Endothelial cell of umbilical vein (primary cell): Measurements from ENCODE around the gene ACOX3. TPM values are rescaled to one million over a fixed set of nuclear protein-coding genes. Genes with fewer than 3 reads are reported as not detected.

Source experiments
- BruUV-seq: library from RNA; stranded (reverse); fragments of 400-500 nt; replicated peaks from 2 replicates; lab custom pipeline; 2021; lab: Mats Ljungman, UMichigan
- CTCF ChIA-PET: fragments of 300-600, 350-600 bp; sonication (Branson Sonifier 250); formaldehyde crosslinking; loops from one replicate; lab custom pipeline; 2021; ENCODE audit warnings: antibody characterized with exemption, inconsistent platforms; lab: Charles Lee
- POLR2A ChIA-PET: fragments of 300-600, 350-600 bp; sonication (Branson Sonifier 250); formaldehyde crosslinking; loops from one replicate; lab custom pipeline; 2021; ENCODE audit warnings: antibody characterized with exemption, inconsistent platforms; lab: Charles Lee
- DNase-seq: peaks from one replicate; pipeline ENCODE4 v3.0.0-alpha.2; 2011; ENCODE audit warnings: low read depth, low spot score
- FAIRE-seq: peaks from 2 replicates; lab custom pipeline; 2011; peaks lifted over from hg19 to GRCh38; lab: Jason Lieb, UNC
- H2AFZ ChIP-seq: 2 replicates; pipeline ENCODE4 v1.6.0; 2012; ENCODE audit warnings: low read depth, low read length, control low read depth, inconsistent platforms
- H3K27ac ChIP-seq: 2 replicates; pipeline ENCODE4 v1.5.1; 2011; ENCODE audit warnings: low read depth, mild to moderate bottlenecking, control low read depth, low read length, moderate library complexity; ENCODE audit not compliant: insufficient read depth
- H3K27me3 ChIP-seq, 2 experiments: 2 replicates each; pipeline versions ENCODE4 v1.6.0 to v1.6.1; 2011; ENCODE audit warnings: low read length in 2 of 2, mixed read lengths in 1 of 2; ENCODE audit not compliant: control insufficient read depth in 2 of 2, insufficient read depth in 2 of 2
- H3K36me3 ChIP-seq, 2 experiments: 2 replicates in 1 of 2; 3 replicates in 1 of 2; pipeline ENCODE4 v1.5.1; 2011; ENCODE audit warnings: low read length in 2 of 2, mild to moderate bottlenecking in 1 of 2, moderate library complexity in 1 of 2; ENCODE audit not compliant: control insufficient read depth in 2 of 2, insufficient read depth in 2 of 2; ENCODE audit errors: extremely low read depth in 1 of 2
- H3K4me1 ChIP-seq: 3 replicates; pipeline ENCODE4 v1.5.1; 2011; ENCODE audit warnings: mild to moderate bottlenecking, low read length; ENCODE audit not compliant: control insufficient read depth, insufficient read depth; ENCODE audit errors: extremely low read depth
- H3K4me2 ChIP-seq: 2 replicates; pipeline ENCODE4 v1.6.1; 2011; ENCODE audit warnings: low read length, control low read depth, mixed read lengths; ENCODE audit not compliant: insufficient read depth
- H3K4me3 ChIP-seq, 3 experiments: fragments of 200-600 bp in 1 of 3; sonication (generic), shearing (Covaris generic) in 1 of 3; replicated peaks in 1 of 3; 2 replicates each; pipeline ENCODE4 v1.5.1; 2011 to 2016; ENCODE audit warnings: control low read depth in 3 of 3, low read length in 3 of 3, mild to moderate bottlenecking in 2 of 3, inconsistent platforms in 1 of 3, low read depth in 1 of 3, moderate library complexity in 1 of 3; ENCODE audit not compliant: insufficient read depth in 1 of 3
- H3K79me2 ChIP-seq: 2 replicates; pipeline ENCODE4 v1.6.0; 2012; ENCODE audit warnings: low read length, inconsistent platforms; ENCODE audit not compliant: control insufficient read depth, insufficient read depth
- H3K9ac ChIP-seq: replicated peaks from 2 replicates; pipeline ENCODE3; 2011; ENCODE audit warnings: low read length, control low read depth; ENCODE audit not compliant: insufficient read depth; ENCODE audit errors: extremely low read depth
- H3K9me1 ChIP-seq: replicated peaks from 3 replicates; pipeline ENCODE4 v1.6.0; 2011; ENCODE audit warnings: mild to moderate bottlenecking, low read length; ENCODE audit not compliant: control insufficient read depth, insufficient read depth; ENCODE audit errors: extremely low read depth
- H3K9me3 ChIP-seq: replicated peaks from 2 replicates; pipeline ENCODE4 v1.5.1; 2012; ENCODE audit warnings: low read length, inconsistent platforms; ENCODE audit not compliant: control insufficient read depth, insufficient read depth
- H4K20me1 ChIP-seq: replicated peaks from 2 replicates; pipeline ENCODE3; 2011; ENCODE audit warnings: mild to moderate bottlenecking, low read length; ENCODE audit not compliant: control insufficient read depth, insufficient read depth; ENCODE audit errors: extremely low read depth
- CTCF ChIP-seq, 2 donors: IDR thresholded peaks; 1 replicate in 1 of 2; 2 replicates in 1 of 2; pipeline ENCODE4 v1.5.1; 2011; ENCODE audit warnings: low read length in 2 of 2, mild to moderate bottlenecking in 2 of 2, moderate library complexity in 2 of 2, control low read depth in 1 of 2, inconsistent platforms in 1 of 2, low read depth in 1 of 2; ENCODE audit not compliant: insufficient read depth in 1 of 2; ENCODE audit errors: extremely low read depth in 1 of 2
- EZH2 ChIP-seq: IDR thresholded peaks from 2 replicates; pipeline ENCODE4 v1.6.1; 2012; ENCODE audit warnings: borderline replicate concordance, low read depth, mild to moderate bottlenecking, moderate library complexity, low read length, inconsistent platforms; ENCODE audit not compliant: severe bottlenecking
- FOS ChIP-seq: IDR thresholded peaks from 2 replicates; pipeline ENCODE4 v1.6.1; 2011; ENCODE audit warnings: mild to moderate bottlenecking, low read length, moderate library complexity, borderline replicate concordance; ENCODE audit not compliant: insufficient read depth
- GATA2 ChIP-seq: IDR thresholded peaks from 2 replicates; pipeline ENCODE4 v1.7.0; 2011; ENCODE audit warnings: low read depth, mild to moderate bottlenecking, moderate library complexity, mixed read lengths, low read length; ENCODE audit not compliant: insufficient read length, insufficient read depth
- JUN ChIP-seq: IDR thresholded peaks from 2 replicates; pipeline ENCODE4 v1.6.1; 2011; ENCODE audit warnings: borderline replicate concordance, low read depth; ENCODE audit not compliant: insufficient read length, insufficient read depth
- MYC ChIP-seq: IDR thresholded peaks from one replicate; pipeline ENCODE4 v1.6.1; 2011; ENCODE audit warnings: mild to moderate bottlenecking, low read depth, low read length
- POLR2A ChIP-seq: IDR thresholded peaks from 2 replicates; pipeline ENCODE4 v1.6.1; 2012; ENCODE audit warnings: low read depth, mild to moderate bottlenecking, control low read depth, low read length
- POLR2AphosphoS5 ChIP-seq: IDR thresholded peaks from 2 replicates; pipeline ENCODE4 v1.6.1; 2012; ENCODE audit warnings: low read depth, mild to moderate bottlenecking, control low read depth, low read length, moderate library complexity; ENCODE audit not compliant: insufficient read depth
- dilution Hi-C: fragments of 300-500 bp; cut with MboI; formaldehyde crosslinking; loops from one replicate; pipeline ENCODE4 v1.15.0; 2019; ENCODE audit warnings: low sequenced_read_pairs; ENCODE audit not compliant: extremely low pct_ligation_motif_present
- intact Hi-C: fragments of 100-400 bp; cut with micrococcal nuclease; formaldehyde crosslinking; loops from one replicate; pipeline ENCODE4 v1.10.0; 2022
- polyA plus RNA-seq, 4 experiments: library from polyadenylated mRNA; depleted of rRNA in 3 of 4; stranded (reverse) in 3 of 4; unstranded in 1 of 4; fragments of >200 nt; gene quantifications; 2 replicates each; pipeline versions ENCODE4 v1.2.1 to v1.2.3, GENCODE V29; 2011 to 2012; ENCODE audit warnings: missing spikeins in 1 of 4
- total RNA-seq: library from RNA; stranded (reverse); gene quantifications from 2 replicates; pipeline ENCODE4 v1.2.3, GENCODE V29; 2021
- TF ChIP-seq, protein P1 (sequence below): IDR thresholded peaks from 2 replicates; pipeline ENCODE4 v1.6.1; 2011; ENCODE audit not compliant: insufficient read depth, insufficient read length

The ACOX3 gene
- total and polyA plus RNA-seq, 2 donors (not counting 3 experiments of a cell fraction or from before 2014, with no cell fraction given), result 13.0 to 26.3 TPM

DNA sequence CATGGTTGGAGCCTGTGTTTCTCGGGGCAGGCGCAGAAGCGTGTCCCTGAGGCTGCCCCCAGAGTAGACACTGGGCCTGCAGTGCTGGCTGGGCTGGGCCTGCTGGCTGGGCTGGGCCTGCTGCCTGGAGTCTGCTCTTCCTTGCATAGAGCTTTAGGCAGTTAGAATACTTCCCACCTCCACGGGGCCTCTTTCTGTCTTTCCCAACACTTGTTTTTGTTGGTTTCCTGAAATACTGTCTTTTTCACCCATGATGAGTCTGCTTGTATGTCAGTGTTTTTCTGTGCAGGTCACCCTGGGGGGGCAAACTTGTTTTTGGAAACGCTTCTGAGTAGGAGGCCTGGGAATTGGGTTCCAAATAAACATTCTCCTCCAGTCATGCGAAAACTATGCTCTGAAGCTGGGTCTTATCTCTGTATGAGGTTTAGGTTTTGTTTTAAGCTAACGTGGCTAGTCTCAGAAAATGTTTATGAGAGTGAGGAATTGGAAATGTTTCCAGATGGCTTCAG, 32.2 kb upstream of the ACOX3 start:
- Histone ChIP-seq H3K9me3 (no peaks in the 10 kb centered on the region), H3K9ac (no peak overlapping the region), H3K4me1 (no peaks in the 10 kb centered on the region), H3K27me3 (no peaks in the 10 kb centered on the region), H3K9me1 (no peaks in the 10 kb centered on the region), H3K4me3 (no peak overlapping the region), H3K4me2 (no peak overlapping the region), H3K79me2 (no peaks in the 10 kb centered on the region), H2AFZ (no peak overlapping the region), H3K36me3 (peaks cover 2 to 17% of the 10 kb centered on the region in 2 experiments), H4K20me1 (no peaks in the 10 kb centered on the region), H3K27ac (no peak overlapping the region)
- TF ChIP-seq MYC, result no peak
- no peak for TF ChIP-seq POLR2A
- TF ChIP-seq EZH2, result no peak
- TF ChIP-seq GATA2, result no peak
- TF ChIP-seq CTCF (IDR thresholded peaks at IDR 0.05; ENCODE audit: extremely low read depth in 1 of 2, insufficient read depth in 1 of 2, low read depth in 1 of 2, low read length in 2 of 2), result no peak
- no peak for TF ChIP-seq POLR2AphosphoS5
- TF ChIP-seq JUN, result no peak
- TF ChIP-seq, protein P1, sequence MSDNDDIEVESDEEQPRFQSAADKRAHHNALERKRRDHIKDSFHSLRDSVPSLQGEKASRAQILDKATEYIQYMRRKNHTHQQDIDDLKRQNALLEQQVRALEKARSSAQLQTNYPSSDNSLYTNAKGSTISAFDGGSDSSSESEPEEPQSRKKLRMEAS, result no peak
- no peak for TF ChIP-seq FOS
- no peak for DNase-seq
- dilution Hi-C loops (no loop called here), intact Hi-C loops (no loop called here)
- BruUV-seq, result no TSS peak
- ChIA-PET CTCF (no interaction called here), POLR2A (no interaction called here)
- no peak for FAIRE-seq
